CD14-positive monocyte (primary cell): ENCODE data around the gene SAMSN1. TPM values are rescaled to one million over a fixed set of nuclear protein-coding genes. Genes with fewer than 3 reads are reported as not detected.

Source experiments
- DNase-seq, 3 donors: peaks; one replicate each; pipeline ENCODE4 v3.0.0-alpha.2; 2011 to 2022
- H2AFZ ChIP-seq: 2 replicates; pipeline ENCODE4 v1.6.0; 2012; ENCODE audit warnings: mild to moderate bottlenecking, low read depth, low read length, inconsistent platforms; ENCODE audit not compliant: insufficient read depth, poor library complexity, severe bottlenecking
- H3K27ac ChIP-seq, 2 donors: 1 replicate in 1 of 2; 2 replicates in 1 of 2; pipeline ENCODE4 v1.5.1; 2012 to 2013; ENCODE audit warnings: low read length in 2 of 2, control low read depth in 1 of 2, inconsistent platforms in 1 of 2, low read depth in 1 of 2, mild to moderate bottlenecking in 1 of 2
- H3K27me3 ChIP-seq, 2 donors: one replicate each; pipeline versions ENCODE4 v1.6.0 to v1.6.1; 2011 to 2013; ENCODE audit warnings: low read length in 2 of 2; ENCODE audit not compliant: control insufficient read depth in 2 of 2, insufficient read depth in 2 of 2
- H3K36me3 ChIP-seq, 2 donors: replicated peaks in 1 of 2; 1 replicate in 1 of 2; 2 replicates in 1 of 2; pipeline versions ENCODE4 v1.5.1 to v1.6.1; 2012 to 2013; ENCODE audit warnings: low read length in 2 of 2, control low read depth in 1 of 2, inconsistent platforms in 1 of 2, mild to moderate bottlenecking in 1 of 2; ENCODE audit not compliant: insufficient read depth in 2 of 2, control insufficient read depth in 1 of 2
- H3K4me1 ChIP-seq, 2 donors: 1 replicate in 1 of 2; 2 replicates in 1 of 2; pipeline versions ENCODE4 v1.5.1 to v1.6.1; 2012 to 2013; ENCODE audit warnings: low read length in 2 of 2, control low read depth in 1 of 2, inconsistent platforms in 1 of 2, mild to moderate bottlenecking in 1 of 2, moderate library complexity in 1 of 2; ENCODE audit not compliant: insufficient read depth in 2 of 2, control insufficient read depth in 1 of 2
- H3K4me2 ChIP-seq: replicated peaks from 2 replicates; pipeline ENCODE3; 2012; ENCODE audit warnings: low read length, moderate library complexity, mild to moderate bottlenecking; ENCODE audit not compliant: poor library complexity, severe bottlenecking; ENCODE audit errors: extremely low read depth
- H3K4me3 ChIP-seq, 3 experiments: fragments of 200-600 bp in 1 of 3; sonication (generic) in 1 of 3; replicated peaks in 1 of 3; 1 replicate in 2 of 3; 2 replicates in 1 of 3; pipeline ENCODE4 v1.5.1; 2011 to 2013; ENCODE audit warnings: low read length in 3 of 3, mild to moderate bottlenecking in 3 of 3, control low read depth in 2 of 3, low read depth in 2 of 3, inconsistent platforms in 1 of 3, moderate library complexity in 1 of 3
- H3K79me2 ChIP-seq: 2 replicates; pipeline ENCODE4 v1.6.0; 2012; ENCODE audit warnings: mild to moderate bottlenecking, control low read depth, inconsistent platforms, low read length, moderate library complexity; ENCODE audit not compliant: insufficient read depth
- H3K9ac ChIP-seq: 2 replicates; pipeline ENCODE4 v1.6.0; 2017; ENCODE audit warnings: low read length, mild to moderate bottlenecking; ENCODE audit not compliant: insufficient read depth, poor library complexity, severe bottlenecking
- H3K9me3 ChIP-seq, 2 donors: replicated peaks in 1 of 2; 1 replicate in 1 of 2; 2 replicates in 1 of 2; pipeline versions ENCODE4 v1.5.1 to v1.6.1; 2012 to 2013; ENCODE audit warnings: low read length in 2 of 2, control low read depth in 1 of 2; ENCODE audit not compliant: control insufficient read depth in 1 of 2, insufficient read depth in 1 of 2
- H4K20me1 ChIP-seq: 2 replicates; pipeline ENCODE4 v1.6.0; 2012; ENCODE audit warnings: mild to moderate bottlenecking, low read length, control low read depth, moderate library complexity; ENCODE audit not compliant: insufficient read depth
- H3K27ac Mint-ChIP-seq, 7 donors: one replicate each; pipeline ENCODE4 v1.8.0; 2020; ENCODE audit warnings: mild to moderate bottlenecking in 7 of 7, mixed read lengths in 7 of 7, moderate library complexity in 6 of 7, inconsistent platforms in 2 of 7
- H3K27me3 Mint-ChIP-seq, 3 donors: one replicate each; pipeline ENCODE4 v1.8.0; 2021 to 2022; ENCODE audit warnings: low read depth in 3 of 3, mild to moderate bottlenecking in 3 of 3, mixed read lengths in 3 of 3, moderate library complexity in 3 of 3, inconsistent platforms in 1 of 3
- H3K36me3 Mint-ChIP-seq, 2 donors: one replicate each; pipeline ENCODE4 v1.8.0; 2020; ENCODE audit warnings: mixed read lengths in 2 of 2, inconsistent platforms in 1 of 2, mild to moderate bottlenecking in 1 of 2
- H3K4me1 Mint-ChIP-seq: one replicate; pipeline ENCODE4 v1.8.0; 2020; ENCODE audit warnings: mild to moderate bottlenecking, mixed read lengths
- H3K4me3 Mint-ChIP-seq, 2 donors: one replicate each; pipeline ENCODE4 v1.8.0; 2020; ENCODE audit warnings: mild to moderate bottlenecking in 2 of 2, mixed read lengths in 2 of 2, moderate library complexity in 1 of 2
- H3K9me3 Mint-ChIP-seq, 7 donors: one replicate each; pipeline ENCODE4 v1.8.0; 2020 to 2022; ENCODE audit warnings: mixed read lengths in 7 of 7, mild to moderate bottlenecking in 6 of 7, moderate library complexity in 6 of 7, inconsistent platforms in 2 of 7
- WGBS: methylation state at CpG from one replicate; pipeline ENCODE4 v1.1.5; 2013; ENCODE audit warnings: missing lambda C conversion rate; ENCODE audit not compliant: insufficient coverage; 5-methylcytosine and 5-hydroxymethylcytosine counted together
- intact Hi-C, 2 donors: fragments of 100-400 bp; cut with micrococcal nuclease; formaldehyde crosslinking; loops; one replicate each; pipeline versions ENCODE4 v1.15.0 to v1.15.1; 2023
- polyA plus RNA-seq, 3 donors: library from polyadenylated mRNA; depleted of rRNA in 1 of 3; unstranded in 2 of 3; stranded (reverse) in 1 of 3; fragments of 300-500 nt in 2 of 3; fragments of >200 nt in 1 of 3; fragmentation: Illumina TruSeq in 2 of 3; gene quantifications; 1 replicate in 2 of 3; 2 replicates in 1 of 3; pipeline ENCODE4 v1.2.3, GENCODE V29; 2012 to 2021
- TF ChIP-seq, protein P1 (sequence below): fragments of 200-600 bp; IDR thresholded peaks from one replicate; pipeline ENCODE4 v1.8.0; 2022; ENCODE audit warnings: antibody characterized with exemption, mild to moderate bottlenecking

The SAMSN1 gene
- polyA plus RNA-seq, 3 donors, result 20.9 to 38.6 (median 31.0) TPM

DNA sequence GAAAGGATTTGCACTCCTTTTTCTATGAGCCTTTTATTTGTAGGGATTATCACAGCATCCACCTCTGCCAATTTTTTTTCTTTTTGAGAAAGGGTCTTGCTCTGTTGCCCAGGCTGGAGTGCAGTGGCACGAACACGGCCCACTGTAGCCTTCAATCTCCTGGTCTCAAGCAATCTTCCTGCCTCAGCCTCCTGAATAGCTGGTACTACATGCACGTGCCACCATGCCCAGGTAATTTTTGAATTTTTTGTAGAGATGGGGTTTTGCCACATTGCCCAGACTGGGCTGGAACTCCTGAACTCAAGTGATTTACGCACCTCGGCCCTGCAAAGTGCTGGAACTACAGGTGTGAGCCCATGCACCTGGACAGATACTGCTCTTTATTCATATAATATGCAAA lies 2.1 kb downstream of the SAMSN1 start:
- Histone ChIP-seq H3K27ac (peak overlapping the region; percentile 16 to 87), H3K27me3 (no peaks in the 10 kb centered on the region), H3K36me3 (no peaks in the 10 kb centered on the region), H2AFZ (no peak overlapping the region), H3K4me1 (peaks cover 43 to 66% of the 10 kb centered on the region in 2 donors), H3K4me3 (peak overlapping the region; percentile 70 to 100 (median 94)), H3K9ac (peak overlapping the region; percentile 63), H3K4me2 (peak overlapping the region; percentile 73), H3K9me3 (no peaks in the 10 kb centered on the region), H4K20me1 (peaks cover 28% of the 10 kb centered on the region), H3K79me2 (peaks cover 72% of the 10 kb centered on the region)
- peak overlapping the region; percentile 84 to 91 for H3K4me3 Mint-ChIP-seq
- no peaks in the 10 kb centered on the region for H3K27me3 Mint-ChIP-seq
- TF ChIP-seq, protein P1, sequence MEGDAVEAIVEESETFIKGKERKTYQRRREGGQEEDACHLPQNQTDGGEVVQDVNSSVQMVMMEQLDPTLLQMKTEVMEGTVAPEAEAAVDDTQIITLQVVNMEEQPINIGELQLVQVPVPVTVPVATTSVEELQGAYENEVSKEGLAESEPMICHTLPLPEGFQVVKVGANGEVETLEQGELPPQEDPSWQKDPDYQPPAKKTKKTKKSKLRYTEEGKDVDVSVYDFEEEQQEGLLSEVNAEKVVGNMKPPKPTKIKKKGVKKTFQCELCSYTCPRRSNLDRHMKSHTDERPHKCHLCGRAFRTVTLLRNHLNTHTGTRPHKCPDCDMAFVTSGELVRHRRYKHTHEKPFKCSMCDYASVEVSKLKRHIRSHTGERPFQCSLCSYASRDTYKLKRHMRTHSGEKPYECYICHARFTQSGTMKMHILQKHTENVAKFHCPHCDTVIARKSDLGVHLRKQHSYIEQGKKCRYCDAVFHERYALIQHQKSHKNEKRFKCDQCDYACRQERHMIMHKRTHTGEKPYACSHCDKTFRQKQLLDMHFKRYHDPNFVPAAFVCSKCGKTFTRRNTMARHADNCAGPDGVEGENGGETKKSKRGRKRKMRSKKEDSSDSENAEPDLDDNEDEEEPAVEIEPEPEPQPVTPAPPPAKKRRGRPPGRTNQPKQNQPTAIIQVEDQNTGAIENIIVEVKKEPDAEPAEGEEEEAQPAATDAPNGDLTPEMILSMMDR, result no peak
- intact Hi-C loops, result loop anchor here (10.0 kb wide), 3 partner anchors 51 to 681 kb away; no protein-coding TSS in a partner anchor
- peak overlapping the region; percentile 79 to 92 (median 88) for H3K27ac Mint-ChIP-seq
- no peak for DNase-seq
- H3K9me3 Mint-ChIP-seq, result peaks cover 0 to 10% (median 3%) of the 10 kb centered on the region in 7 donors
- H3K36me3 Mint-ChIP-seq, result peaks cover 16 to 21% of the 10 kb centered on the region in 2 donors
- peaks cover 49% of the 10 kb centered on the region for H3K4me1 Mint-ChIP-seq
- 82% methylated on average over 2 of the region's 5 CpGs for WGBS

DNA sequence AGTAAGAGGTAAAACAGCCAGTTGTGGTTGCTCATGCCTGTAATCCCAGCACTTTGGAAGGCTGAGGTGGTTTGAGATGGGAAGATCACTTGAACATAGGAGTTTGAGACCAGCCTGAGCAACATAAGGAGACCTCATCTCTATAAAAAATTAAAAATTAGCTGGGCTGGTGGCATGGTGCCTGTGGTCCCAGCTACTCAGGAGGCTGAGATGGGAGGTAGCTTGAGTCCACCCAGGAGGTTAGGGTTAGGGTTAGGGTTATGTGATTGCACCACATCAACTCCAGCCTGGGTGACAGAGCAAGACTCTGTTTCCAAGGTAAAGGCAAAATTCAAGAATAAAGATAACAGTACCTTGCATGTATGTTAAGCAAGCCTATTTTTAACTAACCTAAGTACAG lies 3.5 kb downstream of the SAMSN1 start:
- TF ChIP-seq, protein P1, result no peak
- H3K27me3 Mint-ChIP-seq, result no peaks in the 10 kb centered on the region

More for the DNA sequence above, 3.5 kb downstream of the SAMSN1 start:
- H3K9me3 Mint-ChIP-seq, result peaks cover 0 to 10% (median 3%) of the 10 kb centered on the region in 7 donors
- no peaks in the 10 kb centered on the region for H3K27me3 ChIP-seq
- peak overlapping the region; percentile 71 to 74 for H3K4me3 Mint-ChIP-seq
- peaks cover 35 to 58% of the 10 kb centered on the region in 2 donors for H3K4me1 ChIP-seq
- peaks cover 86% of the 10 kb centered on the region for H3K79me2 ChIP-seq
- peak overlapping the region; percentile 64 to 96 (median 92) for H3K27ac Mint-ChIP-seq
- H3K4me2 ChIP-seq, result peak overlapping the region; percentile 73
- H4K20me1 ChIP-seq, result peaks cover 41% of the 10 kb centered on the region
- intact Hi-C loops, result loop anchor here (10.0 kb wide), 3 partner anchors 52 to 682 kb away; no protein-coding TSS in a partner anchor
- H3K4me1 Mint-ChIP-seq, result peaks cover 47% of the 10 kb centered on the region
- peak overlapping the region; percentile 31 for H3K9ac ChIP-seq
- peaks cover 0 to 4% of the 10 kb centered on the region in 2 donors for H3K36me3 ChIP-seq
- H2AFZ ChIP-seq, result no peak overlapping the region
- no peak for DNase-seq
- peak overlapping the region; percentile 12 to 94 (median 62) for H3K4me3 ChIP-seq
- no peaks in the 10 kb centered on the region for H3K9me3 ChIP-seq
- peaks cover 25 to 29% of the 10 kb centered on the region in 2 donors for H3K36me3 Mint-ChIP-seq
- peak overlapping the region; percentile 41 to 87 for H3K27ac ChIP-seq
